ENCODE results near the gene PPP2CA. TPM values are rescaled to one million over a fixed set of nuclear protein-coding genes. Genes with fewer than 3 reads are reported as not detected.

PPP2CA gene
- total RNA-seq, 1 donor, result 76.6 TPM

GRCh38 chr5:134148986-134149539 lies 76.8 kb downstream of the PPP2CA start:
- no peak overlapping the region for H3K4me3 ChIP-seq (ENCODE audit: low read depth, low read length)
- DNase-seq (ENCODE audit: low read depth), result no peak
- no peak for TF ChIP-seq CTCF (IDR thresholded peaks at IDR 0.05; ENCODE audit: insufficient read depth, low read length)

DNA sequence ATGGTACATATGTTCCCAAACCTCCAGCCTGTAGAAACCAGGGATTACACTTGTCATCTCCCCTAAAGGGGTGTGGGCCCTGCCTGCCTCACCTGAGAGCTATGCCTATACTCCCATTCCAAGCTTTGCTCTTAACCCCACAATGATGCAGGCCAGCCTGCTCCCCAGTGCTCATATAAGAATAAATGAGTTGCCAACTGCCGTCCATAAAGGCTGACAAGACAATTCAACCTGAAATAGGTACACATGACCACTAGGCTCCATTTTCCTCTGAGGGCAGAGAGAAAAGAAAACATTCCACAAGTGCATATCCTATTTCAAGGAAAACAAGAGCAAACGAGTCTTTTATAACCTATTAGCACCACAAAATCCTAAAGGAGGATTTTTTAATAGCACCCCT lies 77.6 kb downstream of the PPP2CA start:
- no peak for TF ChIP-seq CTCF (IDR thresholded peaks at IDR 0.05; ENCODE audit: insufficient read depth, low read length)
- DNase-seq (ENCODE audit: low read depth), result no peak
- no peak overlapping the region for H3K4me3 ChIP-seq (ENCODE audit: low read depth, low read length)

DNA sequence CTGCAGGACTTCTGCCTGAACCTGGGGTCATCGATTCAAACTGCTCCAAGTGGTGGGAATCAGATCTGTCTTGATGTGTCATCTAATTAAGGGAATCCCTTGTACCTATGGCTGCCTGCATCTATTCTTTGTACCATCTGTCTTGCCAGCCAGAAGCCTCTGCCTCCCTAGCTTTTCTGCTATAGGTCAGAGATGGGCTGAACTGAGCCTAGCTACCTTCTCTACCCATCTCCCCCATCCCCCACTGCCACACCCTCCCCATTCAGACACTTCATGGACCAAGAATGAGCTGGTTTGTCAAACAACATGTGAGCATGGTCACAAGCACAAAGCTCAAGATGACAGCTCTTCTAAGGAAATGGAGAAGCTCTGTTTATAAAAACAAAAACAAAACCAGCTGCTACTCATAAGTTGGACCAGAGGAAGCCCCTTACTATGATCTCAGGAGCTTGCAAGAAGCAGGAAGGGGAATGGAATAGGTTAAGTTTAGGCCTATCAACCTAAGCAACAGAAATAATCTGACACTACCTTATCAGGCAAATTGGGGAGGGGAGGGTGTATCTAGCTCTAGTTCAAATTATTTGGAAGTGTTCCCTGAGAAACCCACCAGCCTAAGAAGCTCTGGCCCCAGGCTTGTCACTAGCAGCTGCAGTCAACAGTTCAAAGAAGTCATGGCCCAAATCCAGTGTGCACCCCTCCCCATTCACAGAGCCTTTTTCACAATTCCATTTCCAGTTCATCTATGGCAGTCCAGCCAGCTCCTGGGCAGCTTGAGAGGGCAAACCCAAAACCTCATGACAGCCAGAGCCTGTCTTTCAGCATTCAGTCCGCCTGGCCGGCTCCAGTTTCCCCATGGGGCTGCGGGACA lies 79.0 kb downstream of the PPP2CA start:
- TF ChIP-seq CTCF (IDR thresholded peaks at IDR 0.05; ENCODE audit: insufficient read depth, low read length), result no peak
- no peak for DNase-seq (ENCODE audit: low read depth)
- no peak overlapping the region for H3K4me3 ChIP-seq (ENCODE audit: low read depth, low read length)

DNA sequence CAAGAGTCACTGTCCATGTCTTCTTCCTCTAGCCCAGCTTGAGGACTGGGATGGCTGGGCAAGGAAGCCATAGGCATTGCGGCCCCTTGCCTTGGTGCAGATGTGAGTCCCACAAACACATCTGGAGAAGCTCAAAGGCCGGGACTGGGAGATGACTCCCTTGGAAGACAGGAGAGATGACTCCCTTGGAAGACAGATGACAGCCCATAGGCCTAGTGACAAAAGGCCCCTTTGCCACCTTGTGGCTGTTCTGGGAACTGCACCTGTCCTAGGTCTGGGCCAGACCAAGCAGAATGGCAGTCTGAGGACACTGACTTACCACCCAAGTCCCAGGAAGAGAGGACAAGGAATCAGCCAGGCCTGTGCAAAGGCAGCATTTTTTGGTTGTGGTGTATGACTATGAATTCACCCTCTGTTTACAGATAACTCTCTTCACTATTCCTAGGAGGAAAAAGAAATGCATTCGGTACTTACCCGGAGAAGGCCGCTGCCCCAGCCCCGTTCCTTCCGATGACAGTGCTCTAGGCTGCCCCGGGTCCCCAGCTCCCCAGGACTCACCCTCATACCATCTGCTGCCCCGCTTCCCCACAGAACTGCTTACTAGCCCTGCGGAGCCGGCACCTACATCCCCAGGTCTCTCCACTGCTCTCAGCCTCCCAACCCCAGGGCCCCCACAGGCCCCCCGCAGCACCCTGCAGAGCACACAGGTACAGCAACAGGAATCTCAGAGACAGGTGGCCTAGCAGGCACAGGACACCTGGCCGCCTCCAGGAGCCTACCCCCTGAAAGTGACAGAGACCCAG lies 79.9 kb downstream of the PPP2CA start:
- no peak overlapping the region for H3K4me3 ChIP-seq (ENCODE audit: low read depth, low read length)
- DNase-seq (ENCODE audit: low read depth), result peak; percentile 69
- peak; percentile 98 for TF ChIP-seq CTCF (IDR thresholded peaks at IDR 0.05; ENCODE audit: insufficient read depth, low read length)

DNA sequence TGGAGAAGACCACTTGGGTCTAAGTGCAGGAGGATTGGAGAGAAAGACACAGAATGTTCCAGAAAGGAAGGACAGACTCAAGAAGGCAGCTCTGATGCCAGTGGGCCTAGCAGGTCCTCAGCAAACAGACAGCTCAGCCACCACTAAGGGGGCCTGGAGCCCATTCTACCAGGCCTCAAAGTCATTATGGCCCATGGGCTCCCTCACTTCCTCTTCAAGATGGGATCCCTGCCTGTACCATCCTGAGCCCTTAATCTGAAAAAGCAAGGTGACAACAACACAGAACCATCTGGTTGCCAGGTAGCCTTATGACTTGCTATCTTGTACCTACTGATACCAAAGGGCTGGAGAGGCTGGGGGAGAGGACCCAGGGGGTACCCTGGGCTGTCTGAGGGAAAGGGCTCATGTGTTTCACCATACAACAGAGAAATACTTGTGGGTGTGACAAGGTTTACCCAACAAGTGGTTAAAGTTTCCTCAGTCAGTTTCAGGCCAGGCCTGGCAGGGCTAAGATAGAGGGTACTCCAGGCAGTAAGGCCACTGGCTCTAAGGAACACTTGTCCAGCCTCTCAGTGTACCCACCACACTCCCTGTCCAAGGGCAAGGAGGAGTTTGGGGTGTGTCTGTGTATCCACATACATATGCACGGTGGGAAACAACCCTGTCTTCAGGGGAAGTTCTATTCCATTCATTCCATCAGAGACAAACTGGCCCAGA lies 80.7 kb downstream of the PPP2CA start:
- no peak overlapping the region for H3K4me3 ChIP-seq (ENCODE audit: low read depth, low read length)
- no peak for TF ChIP-seq CTCF (IDR thresholded peaks at IDR 0.05; ENCODE audit: insufficient read depth, low read length)
- no peak for DNase-seq (ENCODE audit: low read depth)

Small RNA genes lying within 50 kb of the gene (small RNA-seq; reads per million reads assigned to genes)
- gene MIR3661, result not detected

Other genes starting within 250 kb of the PPP2CA start
- 91.3 and 277 TPM in 2 replicates for gene VDAC1, start 221.1 kb downstream of the PPP2CA start, total RNA-seq (ENCODE audit: low replicate concordance)
- 1.1 and 16.8 TPM in 2 replicates for gene TCF7, start 111.4 kb downstream of the PPP2CA start, total RNA-seq (ENCODE audit: low replicate concordance)
- 271 and 349 TPM in 2 replicates for gene SKP1, start 49.1 kb downstream of the PPP2CA start, total RNA-seq (ENCODE audit: low replicate concordance)
- 0.25 and 4.4 TPM in 2 replicates for gene CDKL3, start 141.1 kb upstream of the PPP2CA start, total RNA-seq (ENCODE audit: low replicate concordance)
- 19.8 and 49.1 TPM in 2 replicates for gene UBE2B, start 145.5 kb upstream of the PPP2CA start, total RNA-seq (ENCODE audit: low replicate concordance)
- 6.5 and 36.3 TPM in 2 replicates for gene CDKN2AIPNL, start 185.8 kb upstream of the PPP2CA start, total RNA-seq (ENCODE audit: low replicate concordance)

All from fibroblast of the aortic adventitia (primary cell).